Tibial nerve (tissue), 4 donors: Measurements from ENCODE around the gene SCN7A.

Experiments
- CTCF ChIP-seq, 5 experiments: fragments of 200-600 bp in 3 of 5; fragments of 450-650 bp in 2 of 5; sonication (generic) in 3 of 5; IDR thresholded peaks; one replicate each; pipeline ENCODE4 v1.5.1; 2016 to 2019; ENCODE audit warnings: antibody characterized with exemption in 5 of 5, mild to moderate bottlenecking in 3 of 5, moderate library complexity in 2 of 5
- EP300 ChIP-seq, 2 donors: sonication (generic); formaldehyde crosslinking; IDR thresholded peaks; one replicate each; pipeline ENCODE4 v1.6.1; 2017; ENCODE audit warnings: antibody characterized with exemption in 2 of 2, mild to moderate bottlenecking in 1 of 2
- POLR2A ChIP-seq, 2 donors: fragments of 450-650 bp; IDR thresholded peaks; one replicate each; pipeline ENCODE4 v1.6.1; 2017; ENCODE audit warnings: antibody characterized with exemption in 2 of 2, mild to moderate bottlenecking in 2 of 2, moderate library complexity in 2 of 2

DNA sequence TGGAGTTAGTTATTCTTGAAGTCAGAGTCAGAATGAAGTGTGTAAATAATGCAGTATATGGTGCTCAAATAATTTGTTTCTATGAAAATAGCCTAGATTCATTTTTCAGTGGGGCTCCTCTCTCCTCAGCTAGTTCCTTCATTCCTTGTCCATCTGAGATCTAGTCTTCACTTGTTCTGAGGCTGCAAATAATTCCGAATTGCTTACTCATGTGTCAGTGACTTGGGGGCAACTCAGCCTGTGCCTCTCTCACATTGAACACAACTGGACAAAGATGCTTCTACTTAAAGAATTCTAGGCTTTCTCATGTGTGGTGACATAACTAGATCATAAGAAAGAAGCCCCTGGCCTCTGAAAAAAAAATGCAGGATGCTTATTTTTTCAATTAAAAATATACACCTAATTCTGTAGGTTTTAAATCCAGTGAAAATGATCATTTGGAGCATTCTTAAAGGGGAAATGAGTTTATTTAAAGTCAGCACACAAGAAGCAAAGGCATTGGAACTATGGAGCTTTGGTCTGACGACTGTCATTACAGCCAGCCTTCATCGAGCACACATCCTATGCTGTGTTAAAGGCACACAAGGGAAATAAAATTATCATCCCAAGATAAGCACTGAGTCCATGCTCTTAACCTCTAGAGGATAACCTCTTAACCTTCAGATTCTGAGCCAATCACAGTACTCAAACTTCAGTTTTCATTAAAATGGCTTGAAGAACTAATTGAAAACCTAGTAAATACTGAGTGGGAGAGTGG lies 24.8 kb upstream of the SCN7A start:
- TF ChIP-seq CTCF (IDR thresholded peaks at IDR 0.05) (no peak), POLR2A (IDR thresholded peaks at IDR 0.05) (no peak), EP300 (IDR thresholded peaks at IDR 0.05) (no peak)
